Karpas-422 (cell line): ENCODE data around the gene PLCD1. TPM values are rescaled to one million over a fixed set of nuclear protein-coding genes. Genes with fewer than 3 reads are reported as not detected.

Source experiments
- DNase-seq: peaks from one replicate; pipeline ENCODE4 v3.0.0-alpha.2; 2015
- H2AFZ ChIP-seq: fragments of 200-600 bp; sonication (generic); 2 replicates; pipeline ENCODE4 v1.6.1; 2014; ENCODE audit warnings: antibody characterized with exemption, low read length, mixed read lengths
- H3K27ac ChIP-seq: fragments of 200-600 bp; sonication (generic); 2 replicates; pipeline ENCODE4 v1.5.1; 2014; ENCODE audit warnings: mild to moderate bottlenecking, low read length, moderate library complexity
- H3K27me3 ChIP-seq: fragments of 200-600 bp; sonication (generic); 2 replicates; pipeline ENCODE4 v1.6.1; 2014; ENCODE audit warnings: low read length, mixed read lengths
- H3K36me3 ChIP-seq: fragments of 200-600 bp; sonication (generic); 2 replicates; pipeline ENCODE4 v1.6.1; 2014; ENCODE audit warnings: low read length, mixed read lengths; ENCODE audit not compliant: insufficient read depth
- H3K4me1 ChIP-seq: fragments of 200-600 bp; sonication (generic); 2 replicates; pipeline ENCODE4 v1.6.1; 2014; ENCODE audit warnings: mild to moderate bottlenecking, low read length, mixed read lengths
- H3K4me2 ChIP-seq: fragments of 200-600 bp; sonication (generic); 2 replicates; pipeline ENCODE4 v1.6.1; 2014; ENCODE audit warnings: low read length, low read depth, mild to moderate bottlenecking; ENCODE audit not compliant: poor library complexity, severe bottlenecking
- H3K4me3 ChIP-seq: fragments of 200-600 bp; sonication (generic); 2 replicates; pipeline ENCODE4 v1.5.1; 2014; ENCODE audit warnings: mild to moderate bottlenecking, antibody characterized with exemption, low read length, mixed read lengths
- H3K79me2 ChIP-seq: fragments of 200-600 bp; sonication (generic); 2 replicates; pipeline ENCODE4 v1.6.1; 2014; ENCODE audit warnings: mild to moderate bottlenecking, low read length, mixed read lengths
- H3K9ac ChIP-seq: fragments of 200-600 bp; sonication (generic); 2 replicates; pipeline ENCODE4 v1.6.0; 2014; ENCODE audit warnings: low read length
- H3K9me2 ChIP-seq: fragments of 200-600 bp; sonication (generic), shearing (Covaris generic); replicated peaks from 2 replicates; pipeline ENCODE4 v1.6.0; 2014; ENCODE audit warnings: mild to moderate bottlenecking, low read length, moderate library complexity; ENCODE audit not compliant: insufficient read depth
- H3K9me3 ChIP-seq: fragments of 300-700, 200-600 bp; sonication (generic); 2 replicates; pipeline ENCODE4 v1.6.1; 2014; ENCODE audit warnings: low read length, mixed read lengths
- H4K20me1 ChIP-seq: fragments of 200-600 bp; sonication (generic); 2 replicates; pipeline ENCODE4 v1.6.1; 2014; ENCODE audit warnings: mild to moderate bottlenecking, antibody characterized with exemption, low read length, low read depth; ENCODE audit not compliant: insufficient read depth
- total RNA-seq: library from RNA; depleted of rRNA; stranded (reverse); fragments of >200 nt; shearing (Covaris generic); gene quantifications from 2 replicates; pipeline ENCODE4 v1.2.3, GENCODE V29; 2014; ENCODE audit warnings: low replicate concordance

The PLCD1 gene
- total RNA-seq, 1 experiment from 2014 or later: 0.89 TPM

DNA sequence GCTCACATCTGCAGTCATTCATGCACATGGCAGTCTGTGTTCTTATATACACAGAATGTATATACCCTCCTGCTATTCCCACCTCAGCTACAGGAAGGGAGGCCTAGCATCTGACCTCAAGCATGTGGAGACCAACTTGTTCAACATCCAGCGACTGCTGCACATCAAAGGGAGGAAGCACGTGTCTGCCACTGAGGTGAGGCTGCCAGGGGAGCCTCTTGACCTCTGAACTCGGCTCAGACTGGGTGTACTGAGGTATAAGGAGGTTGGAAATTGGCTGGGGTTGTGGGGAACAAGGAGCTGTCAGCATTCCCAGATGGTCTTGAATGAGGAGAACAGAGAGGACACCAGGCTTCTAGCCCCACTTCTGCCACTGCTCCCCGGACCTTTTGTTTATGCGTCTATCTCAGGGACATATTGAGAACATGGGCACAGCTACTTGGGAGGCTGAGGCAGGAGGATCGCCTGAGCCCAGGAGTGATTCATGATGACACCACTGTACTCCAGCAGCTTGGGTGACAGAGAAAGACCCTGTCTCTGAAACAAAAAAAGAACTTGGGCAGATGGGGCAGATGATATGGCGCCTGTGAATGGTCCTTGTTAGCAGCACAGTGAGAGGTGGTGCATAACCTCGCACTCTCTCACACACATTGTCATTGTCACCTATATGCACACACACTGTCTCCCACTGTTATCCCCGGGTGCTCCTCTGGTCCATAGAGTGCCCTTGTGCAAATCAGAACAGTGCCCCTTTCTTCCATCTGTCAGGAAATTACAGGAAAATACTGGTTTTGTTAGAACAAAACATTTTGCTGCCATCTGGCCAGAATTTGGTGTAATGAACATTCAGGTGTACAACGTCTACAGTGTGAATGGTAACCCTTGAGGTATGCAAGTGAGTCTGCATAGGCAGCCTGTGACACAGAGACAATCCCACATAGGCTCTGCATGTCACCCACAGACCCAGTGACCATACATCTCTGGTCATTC, 33.5 kb downstream of the PLCD1 start:
- Histone ChIP-seq H3K9me2 (no peaks in the 10 kb centered on the region), H3K9me3 (no peaks in the 10 kb centered on the region), H3K4me2 (peak overlapping the region; percentile 81), H3K27ac (no peak overlapping the region), H3K4me3 (peak overlapping the region; percentile 73; the same call in 1 of the 2 replicates), H2AFZ (no peak overlapping the region), H3K79me2 (peaks cover 11% of the 10 kb centered on the region), H3K9ac (no peak overlapping the region; the same call in 1 of the 2 replicates), H3K27me3 (no peaks in the 10 kb centered on the region), H4K20me1 (no peaks in the 10 kb centered on the region), H3K4me1 (peaks cover 36% of the 10 kb centered on the region), H3K36me3 (peaks cover 13% of the 10 kb centered on the region)
- no peak for DNase-seq

- Histone ChIP-seq H3K27me3 (no peaks in the 10 kb centered on the region), H3K4me3 (peak overlapping the region; percentile 73), H3K9me3 (no peaks in the 10 kb centered on the region), H3K27ac (peak overlapping the region; percentile 40), H3K79me2 (peaks cover 11% of the 10 kb centered on the region), H3K4me1 (peaks cover 36% of the 10 kb centered on the region), H4K20me1 (no peaks in the 10 kb centered on the region), H2AFZ (0 out of 2 replicates have a peak overlapping the region, but pooled peaks have one; percentile 98), H3K4me2 (peak overlapping the region; percentile 81), H3K9me2 (no peaks in the 10 kb centered on the region), H3K9ac (peak overlapping the region; percentile 81), H3K36me3 (peaks cover 10% of the 10 kb centered on the region)
- DNase-seq: peak; percentile 73
These were observed 34.8 kb downstream of the PLCD1 start for GRCh38 chr3:37994639-37994972.

DNA sequence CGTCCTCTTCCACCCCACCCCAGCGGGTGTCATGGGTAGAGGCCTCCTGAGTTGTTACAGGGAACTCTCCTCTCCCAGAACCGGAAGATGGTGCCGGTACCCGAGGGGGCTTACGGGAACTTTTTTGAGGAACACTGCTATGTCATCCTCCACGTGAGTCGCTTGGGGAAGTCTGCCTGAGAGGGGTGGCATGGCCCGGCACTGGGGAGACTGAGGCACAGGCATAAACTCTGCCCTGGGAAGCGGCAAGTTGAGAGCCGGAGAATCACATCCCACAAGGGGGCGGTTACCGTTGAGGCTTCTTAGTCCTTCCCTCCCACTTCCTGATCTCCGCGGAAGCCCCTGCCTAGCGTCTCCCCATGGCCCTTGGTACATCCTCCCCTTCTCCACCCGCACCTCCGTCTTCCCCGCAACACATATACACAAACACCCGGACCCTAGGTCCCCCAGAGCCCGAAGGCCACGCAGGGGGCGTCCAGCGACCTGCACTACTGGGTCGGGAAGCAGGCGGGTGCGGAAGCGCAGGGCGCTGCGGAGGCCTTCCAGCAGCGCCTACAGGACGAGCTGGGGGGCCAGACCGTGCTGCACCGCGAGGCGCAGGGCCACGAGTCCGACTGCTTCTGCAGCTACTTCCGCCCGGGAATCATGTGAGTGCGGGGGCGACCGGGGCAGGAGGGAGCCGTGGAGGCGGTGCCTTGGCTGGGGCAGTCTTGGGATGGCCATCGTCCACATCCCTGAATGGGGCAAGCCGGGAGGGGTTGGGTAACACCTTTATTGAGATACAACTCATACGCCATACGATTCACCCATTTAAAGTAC, 35.4 kb downstream of the PLCD1 start:
- H4K20me1 ChIP-seq: no peaks in the 10 kb centered on the region
- no peaks in the 10 kb centered on the region for H3K9me2 ChIP-seq
- peak overlapping the region; percentile 81 for H3K9ac ChIP-seq
- DNase-seq: peak; percentile 92
- H3K4me3 ChIP-seq: peak overlapping the region; percentile 73
- peak overlapping the region; percentile 40 for H3K27ac ChIP-seq
- peak overlapping the region; percentile 98 for H2AFZ ChIP-seq
- H3K9me3 ChIP-seq: no peaks in the 10 kb centered on the region
- H3K4me2 ChIP-seq: peak overlapping the region; percentile 81
- peaks cover 7% of the 10 kb centered on the region; the same call in 1 of the 2 replicates for H3K36me3 ChIP-seq
- peaks cover 33% of the 10 kb centered on the region for H3K4me1 ChIP-seq
- peaks cover 11% of the 10 kb centered on the region for H3K79me2 ChIP-seq
- no peaks in the 10 kb centered on the region for H3K27me3 ChIP-seq

DNA sequence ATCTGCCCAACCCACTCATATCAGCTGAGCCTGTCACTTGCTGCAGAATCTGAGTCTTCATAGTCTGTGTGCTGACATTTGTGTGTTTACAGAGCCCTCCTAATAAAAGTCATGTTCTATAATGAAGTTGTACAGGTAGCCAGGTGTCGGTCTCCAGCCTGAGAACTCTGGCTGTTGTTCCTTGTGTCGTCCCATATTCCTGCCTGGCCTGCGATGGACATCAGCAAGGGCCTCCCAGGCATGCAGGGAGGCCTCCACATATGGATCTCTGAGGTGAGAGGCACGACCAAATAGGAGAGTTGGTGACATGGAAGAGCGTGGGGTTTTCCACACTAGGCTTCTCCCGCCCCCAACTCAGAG, 36.0 kb downstream of the PLCD1 start:
- Histone ChIP-seq H3K4me2 (peak overlapping the region; percentile 81), H3K4me3 (peak overlapping the region; percentile 73), H3K9me3 (no peaks in the 10 kb centered on the region), H3K27me3 (no peaks in the 10 kb centered on the region), H3K36me3 (peaks cover 7% of the 10 kb centered on the region; the same call in 1 of the 2 replicates), H3K4me1 (peaks cover 29% of the 10 kb centered on the region), H3K27ac (no peak overlapping the region), H2AFZ (peak overlapping the region; percentile 98), H3K9me2 (no peaks in the 10 kb centered on the region), H3K9ac (peak overlapping the region; percentile 81), H3K79me2 (peaks cover 11% of the 10 kb centered on the region), H4K20me1 (no peaks in the 10 kb centered on the region)
- DNase-seq: no peak

DNA sequence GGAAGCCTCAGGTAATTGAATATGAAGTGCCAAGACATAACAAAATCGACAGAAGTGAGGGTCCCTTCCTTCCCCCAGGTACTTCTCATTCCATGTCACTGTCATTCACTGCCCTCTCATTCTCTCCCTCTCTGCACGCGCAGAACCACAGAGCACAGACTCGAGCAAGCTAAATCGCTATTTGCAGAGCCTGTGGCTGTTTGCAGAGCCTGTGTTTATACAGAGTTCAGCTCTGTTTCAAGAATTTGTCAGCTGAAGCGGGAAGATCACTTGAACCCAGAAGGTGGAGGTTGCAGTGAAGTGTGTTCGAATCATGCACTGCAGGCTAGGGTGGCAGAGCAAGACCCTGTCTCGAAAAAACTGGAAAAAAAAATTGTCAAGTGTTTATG, 36.4 kb downstream of the PLCD1 start:
- Histone ChIP-seq H3K36me3 (peaks cover 7% of the 10 kb centered on the region; the same call in 1 of the 2 replicates), H3K9me2 (no peaks in the 10 kb centered on the region), H3K27ac (no peak overlapping the region), H3K4me3 (0 out of 2 replicates have a peak overlapping the region, but pooled peaks have one; percentile 73), H3K4me1 (peaks cover 25% of the 10 kb centered on the region), H3K9ac (no peak overlapping the region), H3K79me2 (peaks cover 11% of the 10 kb centered on the region), H3K9me3 (no peaks in the 10 kb centered on the region), H3K27me3 (no peaks in the 10 kb centered on the region), H3K4me2 (peak overlapping the region; percentile 81), H4K20me1 (no peaks in the 10 kb centered on the region), H2AFZ (peak overlapping the region; percentile 98; the same call in 1 of the 2 replicates)
- no peak for DNase-seq

DNA sequence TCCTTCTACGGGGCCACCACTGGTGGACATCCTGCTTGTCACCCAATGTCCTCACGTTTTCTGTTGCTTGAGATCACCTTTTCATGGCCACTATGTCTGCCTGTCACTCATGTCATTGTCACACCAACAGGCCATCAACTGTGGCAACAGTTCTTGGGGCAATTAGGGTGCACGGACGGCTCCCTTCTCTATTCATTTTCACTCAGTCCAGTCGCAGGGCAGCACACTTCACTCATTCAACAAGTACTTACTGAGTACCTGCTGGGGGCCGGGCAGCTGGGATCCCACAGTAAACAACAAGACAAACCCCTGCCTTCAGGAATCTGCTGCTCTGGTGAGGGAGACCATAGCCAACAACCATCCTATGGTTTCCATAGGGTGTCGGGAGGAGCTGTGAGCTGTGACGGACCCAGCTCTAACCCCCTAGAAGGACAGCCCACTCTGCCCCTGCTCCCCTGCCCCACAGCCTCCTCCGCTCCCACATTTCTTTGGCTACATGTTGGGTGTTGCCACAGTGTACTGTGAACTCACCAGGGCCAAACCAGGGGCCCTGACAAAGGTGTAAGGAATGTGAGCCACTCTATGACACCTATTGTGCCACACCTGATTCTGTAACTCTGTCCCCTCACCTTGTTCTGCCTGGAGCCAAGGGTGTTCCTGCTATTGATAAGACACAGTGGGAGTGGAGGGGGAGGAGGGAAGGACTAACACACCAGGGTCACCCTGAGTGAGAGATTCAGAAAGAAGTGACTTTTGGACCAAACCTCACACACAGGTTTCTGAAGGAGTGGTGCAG, 37.0 kb downstream of the PLCD1 start:
- H3K9ac ChIP-seq: no peak overlapping the region
- no peak overlapping the region for H3K4me2 ChIP-seq
- H4K20me1 ChIP-seq: no peaks in the 10 kb centered on the region
- H2AFZ ChIP-seq: no peak overlapping the region
- peaks cover 11% of the 10 kb centered on the region for H3K79me2 ChIP-seq
- no peak for DNase-seq
- H3K9me2 ChIP-seq: no peaks in the 10 kb centered on the region
- H3K9me3 ChIP-seq: no peaks in the 10 kb centered on the region
- H3K27ac ChIP-seq: no peak overlapping the region
- H3K27me3 ChIP-seq: no peaks in the 10 kb centered on the region
- H3K4me1 ChIP-seq: peaks cover 22% of the 10 kb centered on the region
- peaks cover 7% of the 10 kb centered on the region; the same call in 1 of the 2 replicates for H3K36me3 ChIP-seq
- no peak overlapping the region for H3K4me3 ChIP-seq

DNA sequence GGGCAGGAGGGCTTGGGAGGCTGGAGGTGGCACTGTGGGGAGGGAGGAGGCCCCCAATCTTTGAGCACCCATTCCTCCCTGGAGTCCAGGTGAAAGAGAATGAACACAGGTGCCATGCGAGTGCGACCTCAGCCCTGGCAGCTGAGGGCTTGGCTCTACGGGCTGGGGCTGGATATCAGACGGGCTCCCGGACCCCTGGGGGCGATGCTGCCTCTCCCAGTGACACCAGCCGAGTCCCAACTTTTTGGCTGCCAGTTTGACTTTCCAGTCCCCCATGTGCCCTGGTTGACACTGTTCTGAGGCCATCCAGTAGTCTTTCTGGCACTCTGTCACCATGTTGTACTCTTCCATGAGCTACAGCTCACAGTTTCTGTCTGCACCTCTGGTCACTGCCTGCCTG, 37.6 kb downstream of the PLCD1 start:
- Histone ChIP-seq H3K4me2 (no peak overlapping the region), H3K79me2 (peaks cover 11% of the 10 kb centered on the region), H3K9me2 (no peaks in the 10 kb centered on the region), H3K4me3 (no peak overlapping the region), H3K9ac (no peak overlapping the region), H3K27ac (no peak overlapping the region), H2AFZ (no peak overlapping the region), H3K27me3 (no peaks in the 10 kb centered on the region), H3K4me1 (peaks cover 22% of the 10 kb centered on the region), H3K9me3 (no peaks in the 10 kb centered on the region), H4K20me1 (no peaks in the 10 kb centered on the region), H3K36me3 (peaks cover 7% of the 10 kb centered on the region; the same call in 1 of the 2 replicates)
- DNase-seq: no peak
